Neural progenitor cell (in vitro differentiated cells): ENCODE data around the gene FGG. TPM values are rescaled to one million over a fixed set of nuclear protein-coding genes. Genes with fewer than 3 reads are reported as not detected.
"Not testable (repeated sequence)": the region's sequence is repeated elsewhere in the genome, so short reads cannot be mapped to it uniquely, and the experiment has no call there.

Experiments
- DNase-seq: peaks from one replicate; pipeline ENCODE4 v3.0.0-alpha.2; 2016; ENCODE audit warnings: low spot score
- H2AFZ ChIP-seq: fragments of 200-600 bp; sonication (generic); replicated peaks from 2 replicates; pipeline ENCODE4 v1.6.1; 2016; ENCODE audit warnings: antibody characterized with exemption
- H3F3A ChIP-seq: fragments of 200-600 bp; sonication (generic); 2 replicates; pipeline ENCODE4 v1.6.1; 2016; ENCODE audit warnings: antibody characterized with exemption, low read depth
- H3K27ac ChIP-seq: fragments of 200-600 bp; sonication (generic); 2 replicates; pipeline ENCODE4 v1.5.1; 2016; ENCODE audit warnings: mild to moderate bottlenecking
- H3K27me3 ChIP-seq: fragments of 200-600 bp; sonication (generic); 2 replicates; pipeline ENCODE4 v1.6.1; 2016; ENCODE audit warnings: mild to moderate bottlenecking, moderate library complexity
- H3K36me3 ChIP-seq: fragments of 200-600 bp; sonication (generic); 2 replicates; pipeline ENCODE4 v1.5.1; 2016
- H3K4me1 ChIP-seq: fragments of 200-600 bp; sonication (generic); 2 replicates; pipeline ENCODE4 v1.6.1; 2016; ENCODE audit warnings: mixed run types
- H3K4me2 ChIP-seq: fragments of 200-600 bp; sonication (generic); 2 replicates; pipeline ENCODE4 v1.6.1; 2016
- H3K4me3 ChIP-seq: fragments of 200-600 bp; sonication (generic); 2 replicates; pipeline ENCODE4 v1.5.1; 2016
- H3K79me2 ChIP-seq: fragments of 200-600 bp; sonication (generic); 2 replicates; pipeline ENCODE4 v1.6.1; 2016; ENCODE audit warnings: low read depth
- H3K9ac ChIP-seq: fragments of 200-600 bp; sonication (generic); 2 replicates; pipeline ENCODE4 v1.6.1; 2016
- H3K9me3 ChIP-seq: fragments of 200-600 bp; sonication (generic); 2 replicates; pipeline ENCODE4 v1.5.1; 2016; ENCODE audit warnings: low read depth
- H4K20me1 ChIP-seq: fragments of 200-600 bp; sonication (generic); 2 replicates; pipeline ENCODE4 v1.6.1; 2016; ENCODE audit warnings: low read depth
- H3K27ac Mint-ChIP-seq: 3 replicates; pipeline ENCODE4 v1.8.0; 2021; ENCODE audit warnings: mixed read lengths
- H3K27me3 Mint-ChIP-seq: 2 replicates; pipeline ENCODE4 v1.8.0; 2022; ENCODE audit warnings: low read depth, mild to moderate bottlenecking, inconsistent platforms, moderate library complexity, mixed read lengths; ENCODE audit not compliant: insufficient read depth
- H3K36me3 Mint-ChIP-seq: 3 replicates; pipeline ENCODE4 v1.8.0; 2021; ENCODE audit warnings: mixed read lengths
- H3K4me1 Mint-ChIP-seq: 3 replicates; pipeline ENCODE4 v1.8.0; 2021; ENCODE audit warnings: mixed read lengths
- H3K4me3 Mint-ChIP-seq: 3 replicates; pipeline ENCODE4 v1.8.0; 2021; ENCODE audit warnings: mild to moderate bottlenecking, moderate library complexity, mixed read lengths
- H3K9me3 Mint-ChIP-seq: 3 replicates; pipeline ENCODE4 v1.8.0; 2020; ENCODE audit warnings: mixed read lengths
- CTCF ChIP-seq: fragments of 200-600 bp; sonication (generic); IDR thresholded peaks from 2 replicates; pipeline ENCODE4 v1.5.1; 2017; ENCODE audit warnings: antibody characterized with exemption, mild to moderate bottlenecking
- EZH2 ChIP-seq: fragments of 200-600 bp; sonication (generic); IDR thresholded peaks from 2 replicates; pipeline ENCODE4 v1.6.1; 2017; ENCODE audit warnings: antibody characterized with exemption, mild to moderate bottlenecking, moderate library complexity
- EZH2phosphoT487 ChIP-seq: fragments of 200-600 bp; sonication (generic); IDR thresholded peaks from 2 replicates; pipeline ENCODE4 v1.6.1; 2017; ENCODE audit warnings: antibody characterized with exemption
- total RNA-seq: library from RNA; depleted of rRNA; stranded (reverse); fragments of >200 nt; gene quantifications from 2 replicates; pipeline ENCODE4 v1.2.3, GENCODE V29; 2015; ENCODE audit warnings: low replicate concordance

The FGG gene
- total RNA-seq, 1 donor from 2014 or later, result not detected

- H3K79me2 ChIP-seq, result no peaks in the 10 kb centered on the region
- H3K4me3 ChIP-seq, result no peak overlapping the region
- TF ChIP-seq EZH2phosphoT487 (no peak), EZH2 (no peak), CTCF (no peak)
- no peaks in the 10 kb centered on the region for H3K27me3 Mint-ChIP-seq
- peaks cover 2% of the 10 kb centered on the region for H3K4me1 ChIP-seq
- H3F3A ChIP-seq, result no peaks in the 10 kb centered on the region
- no peak overlapping the region for H3K27ac ChIP-seq
- no peak for DNase-seq
- H2AFZ ChIP-seq, result no peak overlapping the region
- H3K36me3 Mint-ChIP-seq, result no peaks in the 10 kb centered on the region
- H3K27me3 ChIP-seq, result no peaks in the 10 kb centered on the region
- no peak overlapping the region for H3K4me2 ChIP-seq
- H3K36me3 ChIP-seq, result no peaks in the 10 kb centered on the region
- no peak overlapping the region for H3K27ac Mint-ChIP-seq
- no peaks in the 10 kb centered on the region for H3K9me3 ChIP-seq
- no peaks in the 10 kb centered on the region for H4K20me1 ChIP-seq
- H3K9me3 Mint-ChIP-seq, result no peaks in the 10 kb centered on the region
- no peak overlapping the region for H3K9ac ChIP-seq
- no peak overlapping the region for H3K4me3 Mint-ChIP-seq
- no peaks in the 10 kb centered on the region for H3K4me1 Mint-ChIP-seq
Observed at GRCh38 chr4:154595807-154596206, 16.6 kb downstream of the FGG start.

GRCh38 chr4:154594343-154594742, 18.1 kb downstream of the FGG start:
- not testable (repeated sequence) for H3K36me3 Mint-ChIP-seq, H3K79me2 ChIP-seq, H3K4me1 Mint-ChIP-seq, H3K27me3 ChIP-seq, H3K27ac ChIP-seq, H3K9me3 ChIP-seq, H3F3A ChIP-seq, H3K36me3 ChIP-seq, H2AFZ ChIP-seq, H3K9me3 Mint-ChIP-seq, H3K27ac Mint-ChIP-seq, DNase-seq, H3K4me3 Mint-ChIP-seq, H3K27me3 Mint-ChIP-seq, H3K4me3 ChIP-seq, H3K4me2 ChIP-seq, H4K20me1 ChIP-seq, H3K9ac ChIP-seq
- peaks cover 14% of the 10 kb centered on the region for H3K4me1 ChIP-seq

GRCh38 chr4:154593868-154594267, 18.6 kb downstream of the FGG start:
- H3K27me3 ChIP-seq, result no peaks in the 10 kb centered on the region
- H3K9me3 ChIP-seq, result no peaks in the 10 kb centered on the region
- no peaks in the 10 kb centered on the region for H3K9me3 Mint-ChIP-seq
- H3K4me3 ChIP-seq, result no peak overlapping the region
- H3K4me1 ChIP-seq, result peaks cover 15% of the 10 kb centered on the region
- H3K27ac Mint-ChIP-seq, result no peak overlapping the region
- no peaks in the 10 kb centered on the region for H3F3A ChIP-seq
- H3K36me3 ChIP-seq, result no peaks in the 10 kb centered on the region
- H3K4me1 Mint-ChIP-seq, result no peaks in the 10 kb centered on the region
- TF ChIP-seq EZH2 (no peak), CTCF (no peak), EZH2phosphoT487 (no peak)
- H3K4me3 Mint-ChIP-seq, result no peak overlapping the region
- no peak overlapping the region for H3K9ac ChIP-seq
- H3K4me2 ChIP-seq, result no peak overlapping the region
- H4K20me1 ChIP-seq, result no peaks in the 10 kb centered on the region
- no peak for DNase-seq
- no peaks in the 10 kb centered on the region for H3K79me2 ChIP-seq
- no peaks in the 10 kb centered on the region for H3K27me3 Mint-ChIP-seq
- no peak overlapping the region for H2AFZ ChIP-seq
- no peaks in the 10 kb centered on the region for H3K36me3 Mint-ChIP-seq
- no peak overlapping the region for H3K27ac ChIP-seq

- Mint-ChIP-seq H3K27ac (no peak overlapping the region), H3K9me3 (no peaks in the 10 kb centered on the region)
Observed at GRCh38 chr4:154591890-154592289, 20.6 kb downstream of the FGG start.

More at GRCh38 chr4:154591890-154592289, 20.6 kb downstream of the FGG start:
- H3K36me3 Mint-ChIP-seq, result no peaks in the 10 kb centered on the region
- Histone ChIP-seq H3K4me3 (no peak overlapping the region), H3K27me3 (no peaks in the 10 kb centered on the region), H3K27ac (no peak overlapping the region), H2AFZ (no peak overlapping the region), H3K79me2 (no peaks in the 10 kb centered on the region), H3K9ac (no peak overlapping the region), H3K9me3 (no peaks in the 10 kb centered on the region), H4K20me1 (no peaks in the 10 kb centered on the region), H3K4me2 (no peak overlapping the region), H3K4me1 (peaks cover 15% of the 10 kb centered on the region), H3F3A (no peaks in the 10 kb centered on the region), H3K36me3 (no peaks in the 10 kb centered on the region)
- H3K4me3 Mint-ChIP-seq, result no peak overlapping the region
- H3K27me3 Mint-ChIP-seq, result no peaks in the 10 kb centered on the region
- TF ChIP-seq CTCF (no peak), EZH2phosphoT487 (no peak)
- no peak for DNase-seq
- H3K4me1 Mint-ChIP-seq, result no peaks in the 10 kb centered on the region
